Endometrial microvascular endothelial cells (primary cell): ENCODE data around the gene ALDH3A2. TPM values are rescaled to one million over a fixed set of nuclear protein-coding genes. Genes with fewer than 3 reads are reported as not detected.

Experiments used
- in situ Hi-C: cut with HindIII; loops from 2 replicates; pipeline ENCODE4 v1.10.0; 2017; ENCODE audit warnings: low sequenced_read_pairs, low pct_unique_long_range_greater_than_20kb; ENCODE audit errors: inconsistent ontology term
- total RNA-seq: library from RNA; depleted of rRNA; stranded (reverse); fragments of >200 nt; gene quantifications from one replicate; pipeline ENCODE4 v1.2.3, GENCODE V29; 2015; ENCODE audit errors: inconsistent ontology term

The ALDH3A2 gene
- total RNA-seq, 1 donor from 2014 or later, result 75.4 TPM

DNA sequence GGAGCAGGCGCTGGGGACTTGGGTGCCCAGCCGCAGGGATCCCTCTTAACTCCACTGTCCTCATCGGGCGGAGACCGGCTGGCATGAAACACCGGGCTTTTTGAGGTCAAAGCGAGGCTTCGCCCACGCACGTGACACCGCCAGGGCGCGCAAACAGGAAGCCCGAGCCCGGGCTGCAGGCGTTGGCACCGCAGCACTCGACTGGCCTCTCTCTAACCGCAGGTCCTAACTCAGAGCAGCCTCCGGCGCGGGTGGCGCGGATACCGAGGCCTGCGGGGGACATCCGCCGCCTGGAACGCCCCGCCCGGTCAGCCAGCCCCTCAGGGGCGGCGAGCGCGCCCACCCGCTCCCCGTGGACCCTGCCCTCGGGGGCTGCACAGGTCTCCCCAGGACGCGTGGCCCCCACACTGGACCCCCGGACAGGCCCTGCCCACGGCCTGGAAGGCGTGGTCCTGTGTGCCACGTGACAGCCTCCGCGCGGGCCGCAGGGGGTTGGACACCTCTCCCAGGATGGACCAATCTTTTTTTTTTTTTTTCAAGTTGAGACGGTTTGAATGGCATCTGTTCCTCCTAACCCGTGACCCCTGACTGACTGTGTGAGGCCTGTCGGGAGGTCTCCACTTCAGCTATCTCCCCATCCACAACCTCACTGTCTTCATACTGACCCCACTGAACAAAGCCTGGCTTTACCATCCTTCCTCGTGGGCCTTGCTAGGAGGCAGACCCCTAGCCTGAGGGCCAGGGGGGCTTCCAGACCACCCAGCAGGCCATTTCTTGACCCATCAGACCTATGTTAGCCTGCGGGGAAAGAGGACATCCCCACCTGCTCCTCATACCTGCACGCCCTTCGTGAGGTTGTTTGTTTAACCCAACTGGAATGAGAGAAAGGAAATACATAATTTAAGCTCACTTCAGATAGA is 76.2 kb downstream of the ALDH3A2 start:
- in situ Hi-C loops, result no loop called here

DNA sequence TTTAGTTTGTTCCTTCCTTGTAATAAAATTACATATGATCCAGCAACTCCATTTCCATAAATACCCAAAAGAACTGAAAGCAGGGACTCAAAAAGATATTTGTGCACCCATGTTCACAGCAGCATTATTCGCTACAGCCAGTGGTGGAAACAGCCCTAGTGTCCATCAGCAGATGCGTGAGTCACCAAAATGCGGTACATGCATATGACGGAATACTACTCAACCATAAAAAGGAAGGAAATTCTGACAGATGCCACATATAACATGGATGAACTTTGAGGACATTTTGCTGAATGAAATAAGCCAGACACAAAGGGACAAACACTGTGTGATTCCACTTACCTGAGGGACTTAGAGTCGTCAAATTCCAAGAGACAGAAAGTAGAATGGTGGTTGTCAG is 76.9 kb downstream of the ALDH3A2 start:
- in situ Hi-C loops, result no loop called here

DNA sequence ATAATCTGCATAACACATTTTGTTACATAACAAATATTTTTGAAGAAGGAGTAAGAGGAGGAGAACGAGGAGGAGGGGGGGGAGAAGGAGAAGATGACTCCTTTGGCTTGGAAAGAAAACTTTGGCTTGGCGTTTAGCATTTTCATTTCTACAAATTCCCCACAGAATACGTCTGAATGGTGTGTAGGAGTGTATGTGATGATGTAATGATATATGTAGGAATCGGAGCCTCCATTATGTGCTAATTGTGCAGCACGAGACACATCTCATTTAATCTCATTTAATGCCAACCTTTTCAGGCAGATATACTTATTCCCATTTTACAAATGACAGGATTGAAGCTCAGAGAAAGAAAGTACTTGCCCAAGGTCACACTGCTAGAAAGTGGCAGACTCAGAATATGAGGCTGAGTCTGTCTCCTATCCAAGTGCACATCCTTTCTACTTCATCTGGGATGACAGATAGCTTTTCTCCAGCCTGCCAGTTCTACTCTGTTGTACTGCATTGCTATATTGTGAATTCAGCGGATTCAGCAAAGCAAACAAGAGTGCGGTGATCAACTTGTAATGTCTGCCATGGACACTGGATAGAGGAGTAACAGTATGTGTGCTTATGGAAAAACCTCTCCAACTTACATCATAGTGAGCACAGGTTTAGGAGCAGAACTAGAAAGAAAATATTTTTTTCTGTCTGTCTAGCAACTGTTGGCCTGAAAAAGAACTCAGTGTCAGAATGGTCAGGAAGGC is 78.3 kb downstream of the ALDH3A2 start:
- in situ Hi-C loops, result no loop called here

Other genes with a start within 250 kb of the ALDH3A2 start
- gene RNF112, start 237.5 kb upstream of the ALDH3A2 start, total RNA-seq, result not detected
- gene SLC47A1, start 114.9 kb upstream of the ALDH3A2 start, total RNA-seq, result 1.7 TPM
- not detected for gene SLC47A2, start 67.8 kb downstream of the ALDH3A2 start, total RNA-seq
- 1.8 TPM for gene ALDH3A1, start 99.5 kb downstream of the ALDH3A2 start, total RNA-seq
- 9.1 TPM for gene ULK2, start 219.2 kb downstream of the ALDH3A2 start, total RNA-seq